HEK293 (cell line): ENCODE measurements around the gene NEK6.

ENCODE experiments used
- CTCF ChIA-PET: fragments of 350-600 bp; formaldehyde crosslinking; extraction: SDS; loops from one replicate; lab custom pipeline; 2021; ENCODE audit warnings: antibody characterized with exemption; lab: Yijun Ruan, JAX
- POLR2A ChIA-PET: fragments of 300-600 bp; formaldehyde crosslinking; extraction: SDS; loops from one replicate; lab custom pipeline; 2020; ENCODE audit warnings: antibody characterized with exemption, inconsistent platforms; lab: Yijun Ruan, JAX
- H3K27ac ChIP-seq: fragments of 200-500 bp; sonication (Bioruptor generic); 2 replicates; pipeline ENCODE4 v1.5.1; 2014; ENCODE audit warnings: low read depth, low read length, control low read depth, inconsistent platforms; ENCODE audit errors: extremely low read depth
- H3K36me3 ChIP-seq, 2 experiments: fragments of 200-500 bp in 1 of 2; sonication (Bioruptor generic) in 1 of 2; 1 replicate in 1 of 2; 2 replicates in 1 of 2; pipeline ENCODE4 v1.5.1; 2014 to 2017; ENCODE audit warnings: inconsistent platforms in 2 of 2, low read length in 2 of 2; ENCODE audit not compliant: control insufficient read depth in 2 of 2, insufficient read depth in 1 of 2
- H3K4me1 ChIP-seq: fragments of 200-500 bp; sonication (Bioruptor generic); 2 replicates; pipeline ENCODE4 v1.5.1; 2014; ENCODE audit warnings: mild to moderate bottlenecking, low read length, inconsistent platforms; ENCODE audit not compliant: control insufficient read depth, insufficient read depth
- H3K4me3 ChIP-seq: 2 replicates; pipeline ENCODE4 v1.5.1; 2011; ENCODE audit warnings: low read depth, mild to moderate bottlenecking, control low read depth, low read length, moderate library complexity
- H3K9me3 ChIP-seq: fragments of 200-500 bp; sonication (Bioruptor generic); 2 replicates; pipeline ENCODE4 v1.5.1; 2014; ENCODE audit warnings: low read depth, low read length, inconsistent platforms; ENCODE audit not compliant: control insufficient read depth, insufficient read depth
- EGR2 ChIP-seq: fragments of 450-650 bp; formaldehyde crosslinking; IDR thresholded peaks from 2 replicates; pipeline ENCODE4 v1.5.1; 2016; ENCODE audit warnings: low read depth, missing biosample characterization, missing genetic modification characterization
- IKZF3 ChIP-seq: fragments of 450-650 bp; IDR thresholded peaks from 2 replicates; pipeline ENCODE4 v1.5.0; 2018; ENCODE audit warnings: missing biosample characterization, mild to moderate bottlenecking, missing genetic modification characterization, moderate library complexity
- OSR2 ChIP-seq: fragments of 450-650 bp; formaldehyde crosslinking; IDR thresholded peaks from 2 replicates; pipeline ENCODE4 v1.5.1; 2016; ENCODE audit warnings: missing biosample characterization, missing genetic modification characterization
- ZFHX2 ChIP-seq: fragments of 450-650 bp; formaldehyde crosslinking; conservative IDR thresholded peaks from 2 replicates; pipeline ENCODE4 v1.5.1; 2016; ENCODE audit warnings: missing biosample characterization, missing genetic modification characterization
- ZFP37 ChIP-seq: fragments of 450-650 bp; formaldehyde crosslinking; IDR thresholded peaks from 2 replicates; pipeline ENCODE4 v1.5.1; 2016; ENCODE audit warnings: missing biosample characterization, missing genetic modification characterization
- ZNF10 ChIP-seq: fragments of 450-650 bp; formaldehyde crosslinking; IDR thresholded peaks from 2 replicates; pipeline ENCODE4 v1.5.1; 2017; ENCODE audit warnings: missing biosample characterization, missing genetic modification characterization
- ZNF133 ChIP-seq: fragments of 450-650 bp; formaldehyde crosslinking; IDR thresholded peaks from 2 replicates; pipeline ENCODE4 v1.5.1; 2016; ENCODE audit warnings: missing biosample characterization, missing genetic modification characterization
- ZNF140 ChIP-seq: fragments of 450-650 bp; formaldehyde crosslinking; IDR thresholded peaks from 2 replicates; pipeline ENCODE4 v1.5.1; 2016; ENCODE audit warnings: missing biosample characterization, missing genetic modification characterization
- ZNF324 ChIP-seq: fragments of 450-650 bp; formaldehyde crosslinking; IDR thresholded peaks from 2 replicates; pipeline ENCODE4 v1.5.1; 2016; ENCODE audit warnings: missing biosample characterization, missing genetic modification characterization
- ZNF394 ChIP-seq: fragments of 450-650 bp; formaldehyde crosslinking; IDR thresholded peaks from 2 replicates; pipeline ENCODE4 v1.5.1; 2016; ENCODE audit warnings: missing biosample characterization, missing genetic modification characterization, mild to moderate bottlenecking, moderate library complexity, borderline replicate concordance
- ZNF404 ChIP-seq: fragments of 450-650 bp; formaldehyde crosslinking; IDR thresholded peaks from 2 replicates; pipeline ENCODE4 v1.5.1; 2017; ENCODE audit warnings: missing biosample characterization, missing genetic modification characterization
- ZNF423 ChIP-seq: fragments of 450-650 bp; formaldehyde crosslinking; IDR thresholded peaks from 2 replicates; pipeline ENCODE4 v1.5.1; 2016; ENCODE audit warnings: missing biosample characterization, missing genetic modification characterization
- ZNF48 ChIP-seq: fragments of 450-650 bp; formaldehyde crosslinking; IDR thresholded peaks from 2 replicates; pipeline ENCODE4 v1.5.1; 2016; ENCODE audit warnings: missing biosample characterization, missing genetic modification characterization
- ZNF501 ChIP-seq: fragments of 450-650 bp; formaldehyde crosslinking; IDR thresholded peaks from 2 replicates; pipeline ENCODE4 v1.5.1; 2016; ENCODE audit warnings: missing biosample characterization, missing genetic modification characterization
- ZNF549 ChIP-seq: fragments of 450-650 bp; IDR thresholded peaks from 2 replicates; pipeline ENCODE4 v1.5.1; 2018; ENCODE audit warnings: missing biosample characterization, missing genetic modification characterization, mild to moderate bottlenecking, inconsistent platforms, moderate library complexity
- ZNF677 ChIP-seq: fragments of 450-650 bp; IDR thresholded peaks from 2 replicates; pipeline ENCODE4 v1.5.0; 2018; ENCODE audit warnings: missing biosample characterization, mild to moderate bottlenecking, missing genetic modification characterization, moderate library complexity
- TF ChIP-seq, protein P1 (sequence below): fragments of 450-650 bp; formaldehyde crosslinking; IDR thresholded peaks from 2 replicates; pipeline ENCODE4 v1.5.1; 2016; ENCODE audit warnings: missing biosample characterization, missing genetic modification characterization

NEK6 gene

DNA sequence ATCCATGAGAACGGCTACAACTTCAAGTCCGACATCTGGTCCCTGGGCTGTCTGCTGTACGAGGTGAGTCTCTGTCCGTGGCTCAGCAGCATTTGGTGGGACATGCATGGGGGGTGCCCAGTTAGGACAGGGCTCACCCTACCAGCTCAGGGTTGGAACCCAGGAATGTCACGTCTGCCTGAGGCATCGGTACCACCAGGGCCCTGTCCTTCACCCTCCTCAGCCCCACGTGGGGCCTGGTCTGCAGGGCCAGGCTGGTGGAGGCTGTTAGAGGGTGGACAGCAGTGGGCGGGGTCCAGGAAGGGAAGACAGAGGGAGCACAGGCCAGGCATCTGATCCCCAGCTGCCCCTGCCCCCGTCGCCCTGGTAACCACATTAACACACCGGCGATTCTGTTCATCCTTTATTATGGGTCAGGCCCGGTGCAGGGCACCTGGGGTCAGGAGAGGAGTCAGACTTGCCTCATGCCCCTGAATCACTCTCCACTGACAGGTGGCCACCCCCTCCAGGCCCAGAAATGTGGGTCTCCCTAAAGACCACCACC lies 81.9 kb downstream of the NEK6 start (continued):
- no peak for TF ChIP-seq ZNF549 (tag by site-specific recombination)

DNA sequence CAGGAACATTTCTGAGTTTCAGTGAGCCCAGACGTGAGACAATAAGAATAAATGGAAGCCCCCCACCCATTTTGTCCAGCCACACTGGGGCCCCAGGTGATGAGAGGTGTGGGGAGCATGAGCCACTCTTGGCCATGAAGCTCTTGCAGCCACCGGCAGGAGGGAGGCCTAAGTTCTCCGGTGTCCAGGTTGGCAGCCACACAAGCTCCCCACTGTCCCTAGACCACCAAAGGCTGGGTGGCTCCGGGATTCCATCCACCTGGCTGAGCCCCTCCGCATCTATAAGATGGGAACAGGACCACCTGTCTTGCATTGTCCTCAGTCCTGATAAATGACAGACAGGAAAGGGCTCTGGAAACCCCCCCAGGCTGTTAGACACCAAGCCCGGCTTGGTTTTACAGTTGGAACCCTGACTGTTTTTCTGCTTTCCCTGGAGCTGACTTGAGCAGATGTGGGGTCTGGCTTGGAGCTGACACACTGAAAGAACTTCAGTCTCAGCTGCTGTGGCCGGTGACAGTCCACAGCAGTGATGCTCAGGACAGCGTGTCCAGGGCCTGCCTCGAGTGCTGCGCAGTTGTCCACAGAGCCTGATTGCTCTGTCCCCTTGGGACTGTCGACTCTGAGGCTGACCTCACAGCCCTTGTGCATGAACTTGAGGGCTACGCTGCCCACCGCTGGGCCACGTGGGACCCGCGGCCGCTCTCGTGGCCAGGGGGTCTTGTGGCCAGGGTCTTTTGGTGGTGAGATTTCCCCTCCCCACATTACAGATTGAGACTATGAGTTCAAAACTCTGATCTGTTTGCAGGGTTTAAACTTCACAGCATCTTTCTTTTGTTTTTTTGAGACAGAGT lies 82.7 kb downstream of the NEK6 start:
- no peak for TF ChIP-seq ZNF133 (tag by site-specific recombination)
- TF ChIP-seq IKZF3: no peak
- Histone ChIP-seq H3K4me1 (no peaks in the 10 kb centered on the region; the same call in 1 of the 2 replicates), H3K9me3 (no peaks in the 10 kb centered on the region), H3K4me3 (no peak overlapping the region), H3K27ac (no peak overlapping the region), H3K36me3 (peaks cover 0 to 23% of the 10 kb centered on the region in 2 experiments; a peak in 1 of 3 replicates)
- POLR2A ChIA-PET: no interaction called here
- CTCF ChIA-PET: interaction anchor here (0.7 kb wide), 1 partner anchor 20 kb away, joined by 3 read pairs; no protein-coding TSS in a partner anchor

DNA sequence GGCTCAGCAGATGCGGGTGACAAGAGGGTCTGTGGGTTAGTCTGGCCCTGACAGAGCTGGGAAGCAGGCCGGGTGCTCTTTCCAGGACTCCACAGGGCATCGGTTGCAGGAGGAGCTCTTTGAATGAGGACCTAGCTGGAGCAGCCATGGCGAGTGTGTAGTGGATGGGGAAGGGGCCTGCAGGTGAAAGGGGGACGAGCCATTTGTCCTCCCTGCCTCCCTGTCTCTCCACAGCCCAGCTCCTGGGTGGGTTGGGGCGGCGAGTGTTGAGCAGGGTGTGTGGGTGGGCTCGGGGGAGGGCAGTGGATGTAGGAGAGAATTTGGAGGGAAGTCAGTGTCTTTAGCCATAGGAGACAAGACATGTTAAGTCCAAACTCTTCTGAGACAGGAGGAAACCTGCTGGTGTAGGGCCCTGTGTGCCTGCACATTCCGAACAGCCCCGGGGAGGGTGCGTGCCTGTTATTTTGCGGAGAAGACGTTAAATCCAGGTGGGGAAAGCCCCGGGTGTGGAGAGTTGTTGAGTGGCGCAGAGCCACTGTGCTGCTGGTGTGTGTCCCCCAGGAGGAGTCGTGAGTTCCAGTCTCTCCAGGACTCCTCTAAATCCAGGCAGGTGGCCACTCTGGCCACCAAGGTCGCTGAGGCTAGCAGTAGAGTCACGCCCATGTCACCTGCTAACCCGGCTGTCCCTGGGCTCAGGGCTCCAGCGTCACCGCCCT lies 83.9 kb downstream of the NEK6 start:
- Histone ChIP-seq H3K36me3 (peaks cover 0 to 23% of the 10 kb centered on the region in 2 experiments; a peak in 1 of 3 replicates), H3K27ac (no peak overlapping the region), H3K4me3 (no peak overlapping the region), H3K9me3 (no peaks in the 10 kb centered on the region), H3K4me1 (no peaks in the 10 kb centered on the region; the same call in 1 of the 2 replicates)
- TF ChIP-seq ZNF423 (no peak), ZFHX2 (tag by site-specific recombination) (peak; percentile 50), EGR2 (tag by site-specific recombination) (peak; percentile 32; the same call in 1 of the 2 replicates), ZNF549 (tag by site-specific recombination) (no peak), ZNF140 (no peak), ZFP37 (no peak), ZNF394 (no peak)
- ChIA-PET CTCF (no interaction called here), POLR2A (no interaction called here)

DNA sequence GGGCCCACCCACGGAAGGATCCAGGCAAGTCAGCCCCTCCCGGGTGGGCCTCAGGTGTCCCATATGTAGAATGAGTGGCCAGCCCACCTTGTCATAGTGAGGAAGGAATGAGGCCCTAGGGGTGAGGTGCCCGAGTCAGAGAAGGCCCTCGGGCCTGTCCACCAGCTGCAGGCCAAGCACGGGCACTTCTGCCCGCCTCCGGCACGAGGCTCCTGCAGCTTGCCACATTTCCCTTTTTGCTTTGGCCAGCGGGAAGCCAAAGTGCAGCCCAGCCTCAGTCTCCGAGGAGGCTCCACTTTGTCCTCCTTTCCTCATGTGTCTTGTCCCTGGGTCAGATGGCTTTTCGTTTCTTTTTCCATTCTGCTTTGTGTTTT lies 84.6 kb downstream of the NEK6 start:
- H3K9me3 ChIP-seq: no peaks in the 10 kb centered on the region
- CTCF ChIA-PET: interaction anchor here (0.9 kb wide), 2 partner anchors 8 to 26 kb away, joined by 3 read pairs; no protein-coding TSS in a partner anchor
- no peak overlapping the region for H3K4me3 ChIP-seq
- peaks cover 0 to 20% of the 10 kb centered on the region in 2 experiments; a peak in 1 of 3 replicates for H3K36me3 ChIP-seq
- TF ChIP-seq ZNF48: no peak
- no peak for TF ChIP-seq ZNF501 (tag by site-specific recombination)
- TF ChIP-seq ZNF404 (tag by site-specific recombination): no peak
- no peak for TF ChIP-seq OSR2
- no peak for TF ChIP-seq ZNF324
- TF ChIP-seq ZNF677 (tag by site-specific recombination): no peak
- TF ChIP-seq, protein P1, sequence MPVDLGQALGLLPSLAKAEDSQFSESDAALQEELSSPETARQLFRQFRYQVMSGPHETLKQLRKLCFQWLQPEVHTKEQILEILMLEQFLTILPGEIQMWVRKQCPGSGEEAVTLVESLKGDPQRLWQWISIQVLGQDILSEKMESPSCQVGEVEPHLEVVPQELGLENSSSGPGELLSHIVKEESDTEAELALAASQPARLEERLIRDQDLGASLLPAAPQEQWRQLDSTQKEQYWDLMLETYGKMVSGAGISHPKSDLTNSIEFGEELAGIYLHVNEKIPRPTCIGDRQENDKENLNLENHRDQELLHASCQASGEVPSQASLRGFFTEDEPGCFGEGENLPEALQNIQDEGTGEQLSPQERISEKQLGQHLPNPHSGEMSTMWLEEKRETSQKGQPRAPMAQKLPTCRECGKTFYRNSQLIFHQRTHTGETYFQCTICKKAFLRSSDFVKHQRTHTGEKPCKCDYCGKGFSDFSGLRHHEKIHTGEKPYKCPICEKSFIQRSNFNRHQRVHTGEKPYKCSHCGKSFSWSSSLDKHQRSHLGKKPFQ: no peak
- no peak for TF ChIP-seq ZNF10
- no peaks in the 10 kb centered on the region; the same call in 1 of the 2 replicates for H3K4me1 ChIP-seq
- H3K27ac ChIP-seq: no peak overlapping the region; the same call in 1 of the 2 replicates
- POLR2A ChIA-PET: no interaction called here
